Vagina (tissue), 2 donors: ENCODE measurements around the gene TMPRSS13. TPM values are rescaled to one million over a fixed set of nuclear protein-coding genes. Genes with fewer than 3 reads are reported as not detected.

ENCODE experiments used
- DNase-seq, 2 donors: peaks; one replicate each; pipeline ENCODE4 v3.0.0-alpha.2; 2017; ENCODE audit errors: extremely low spot score in 2 of 2
- H3K27ac ChIP-seq: fragments of 200-600 bp; sonication (generic); one replicate; pipeline ENCODE4 v1.5.1; 2019
- H3K27me3 ChIP-seq: fragments of 200-600 bp; sonication (generic); one replicate; pipeline ENCODE4 v1.5.1; 2019
- H3K36me3 ChIP-seq, 2 donors: fragments of 200-600 bp; sonication (generic); one replicate each; pipeline ENCODE4 v1.5.1; 2017 to 2019
- H3K4me1 ChIP-seq: fragments of 200-600 bp; sonication (generic); one replicate; pipeline ENCODE4 v1.5.1; 2019
- H3K4me3 ChIP-seq, 2 donors: fragments of 200-600 bp; sonication (generic); 1 replicate in 1 of 2; 2 replicates in 1 of 2; pipeline ENCODE4 v1.5.1; 2016 to 2019
- H3K9me3 ChIP-seq: fragments of 200-600 bp; sonication (generic); one replicate; pipeline ENCODE4 v1.5.1; 2019
- CTCF ChIP-seq, 3 experiments: fragments of 450-650 bp in 2 of 3; fragments of 200-600 bp in 1 of 3; sonication (generic) in 1 of 3; IDR thresholded peaks; one replicate each; pipeline ENCODE4 v1.5.1; 2017 to 2019; ENCODE audit warnings: antibody characterized with exemption in 3 of 3, mild to moderate bottlenecking in 2 of 3, moderate library complexity in 2 of 3
- POLR2A ChIP-seq, 2 donors: fragments of 450-650 bp; IDR thresholded peaks; one replicate each; pipeline ENCODE4 v1.6.1; 2017; ENCODE audit warnings: antibody characterized with exemption in 2 of 2, mild to moderate bottlenecking in 2 of 2, moderate library complexity in 2 of 2
- POLR2AphosphoS5 ChIP-seq, 2 donors: sonication (generic); formaldehyde crosslinking; IDR thresholded peaks; one replicate each; pipeline ENCODE4 v1.9.0; 2017; ENCODE audit warnings: antibody characterized with exemption in 2 of 2, mild to moderate bottlenecking in 2 of 2, low read depth in 1 of 2; ENCODE audit not compliant: insufficient read depth in 1 of 2
- intact Hi-C: fragments of 100-400 bp; cut with DNase I; formaldehyde crosslinking; loops from one replicate; pipeline ENCODE4 v1.15.1; 2023
- total RNA-seq: library from RNA; depleted of rRNA; stranded (reverse); fragments of >200 nt; gene quantifications from one replicate; pipeline ENCODE4 v1.2.3, GENCODE V29; 2016

TMPRSS13 gene
- total RNA-seq, 1 donor from 2014 or later: 9.6 TPM

- intact Hi-C loops: no loop called here
- Histone ChIP-seq H3K4me1 (peaks cover 27% of the 10 kb centered on the region), H3K4me3 (no peak overlapping the region), H3K27me3 (no peaks in the 10 kb centered on the region), H3K9me3 (no peaks in the 10 kb centered on the region), H3K36me3 (no peaks in the 10 kb centered on the region), H3K27ac (no peak overlapping the region)
- DNase-seq: peak in 1 of 2 donors; percentile 52
- TF ChIP-seq POLR2AphosphoS5 (IDR thresholded peaks at IDR 0.05; ENCODE audit: insufficient read depth in 1 of 2, low read depth in 1 of 2): no peak
- no peak for TF ChIP-seq CTCF (IDR thresholded peaks at IDR 0.05)
- TF ChIP-seq POLR2A (IDR thresholded peaks at IDR 0.05): no peak
Observed at GRCh38 chr11:117859488-117860112, 69.6 kb downstream of the TMPRSS13 start.

- H3K27me3 ChIP-seq: no peaks in the 10 kb centered on the region
- peaks cover 27% of the 10 kb centered on the region for H3K4me1 ChIP-seq
- DNase-seq: peak in 1 of 2 donors; percentile 72
- no peak for TF ChIP-seq CTCF (IDR thresholded peaks at IDR 0.05)
- TF ChIP-seq POLR2A (IDR thresholded peaks at IDR 0.05): no peak
- no peak for TF ChIP-seq POLR2AphosphoS5 (IDR thresholded peaks at IDR 0.05; ENCODE audit: insufficient read depth in 1 of 2, low read depth in 1 of 2)
- H3K4me3 ChIP-seq: no peak overlapping the region
- intact Hi-C loops: no loop called here
- H3K36me3 ChIP-seq: no peaks in the 10 kb centered on the region
- no peak overlapping the region for H3K27ac ChIP-seq
- H3K9me3 ChIP-seq: no peaks in the 10 kb centered on the region
Observed at GRCh38 chr11:117859061-117859460, 70.1 kb downstream of the TMPRSS13 start.

- H3K9me3 ChIP-seq: no peaks in the 10 kb centered on the region
- H3K4me1 ChIP-seq: peaks cover 27% of the 10 kb centered on the region
- TF ChIP-seq POLR2AphosphoS5 (IDR thresholded peaks at IDR 0.05; ENCODE audit: insufficient read depth in 1 of 2, low read depth in 1 of 2) (no peak), CTCF (IDR thresholded peaks at IDR 0.05) (no peak), POLR2A (IDR thresholded peaks at IDR 0.05) (no peak)
- H3K36me3 ChIP-seq: no peaks in the 10 kb centered on the region
- no peak for DNase-seq
- intact Hi-C loops: no loop called here
- H3K27me3 ChIP-seq: no peaks in the 10 kb centered on the region
- no peak overlapping the region for H3K4me3 ChIP-seq
- H3K27ac ChIP-seq: no peak overlapping the region
Observed at GRCh38 chr11:117857734-117858414, 71.3 kb downstream of the TMPRSS13 start.

GRCh38 chr11:117855912-117856651 is 73.1 kb downstream of the TMPRSS13 start:
- H3K36me3 ChIP-seq: no peaks in the 10 kb centered on the region
- no peak for TF ChIP-seq POLR2AphosphoS5 (IDR thresholded peaks at IDR 0.05; ENCODE audit: insufficient read depth in 1 of 2, low read depth in 1 of 2)
- no peak overlapping the region for H3K27ac ChIP-seq
- no peaks in the 10 kb centered on the region for H3K9me3 ChIP-seq
- DNase-seq: no peak
- no peaks in the 10 kb centered on the region for H3K27me3 ChIP-seq
- H3K4me3 ChIP-seq: no peak overlapping the region
- intact Hi-C loops: no loop called here
- peaks cover 12% of the 10 kb centered on the region for H3K4me1 ChIP-seq

GRCh38 chr11:117855186-117855845 is 73.9 kb downstream of the TMPRSS13 start:
- Histone ChIP-seq H3K4me3 (no peak overlapping the region), H3K9me3 (no peaks in the 10 kb centered on the region), H3K4me1 (peaks cover 9% of the 10 kb centered on the region), H3K27me3 (no peaks in the 10 kb centered on the region), H3K27ac (no peak overlapping the region), H3K36me3 (no peaks in the 10 kb centered on the region)
- intact Hi-C loops: no loop called here
- TF ChIP-seq CTCF (IDR thresholded peaks at IDR 0.05): no peak
- no peak for TF ChIP-seq POLR2AphosphoS5 (IDR thresholded peaks at IDR 0.05; ENCODE audit: insufficient read depth in 1 of 2, low read depth in 1 of 2)
- no peak for TF ChIP-seq POLR2A (IDR thresholded peaks at IDR 0.05)
- no peak for DNase-seq
